GM12873 (cell line): ENCODE measurements around the gene CCM2.

Experiments used
- CTCF ChIP-seq: IDR thresholded peaks from 2 replicates; pipeline ENCODE4 v1.5.1; 2012; ENCODE audit warnings: low read depth, mild to moderate bottlenecking, moderate library complexity, low read length, control low read depth; ENCODE audit not compliant: insufficient read depth; ENCODE audit errors: missing control alignments

Gene CCM2

GRCh38 chr7:45101748-45102147 is 101.7 kb downstream of the CCM2 start:
- TF ChIP-seq CTCF = no peak

DNA sequence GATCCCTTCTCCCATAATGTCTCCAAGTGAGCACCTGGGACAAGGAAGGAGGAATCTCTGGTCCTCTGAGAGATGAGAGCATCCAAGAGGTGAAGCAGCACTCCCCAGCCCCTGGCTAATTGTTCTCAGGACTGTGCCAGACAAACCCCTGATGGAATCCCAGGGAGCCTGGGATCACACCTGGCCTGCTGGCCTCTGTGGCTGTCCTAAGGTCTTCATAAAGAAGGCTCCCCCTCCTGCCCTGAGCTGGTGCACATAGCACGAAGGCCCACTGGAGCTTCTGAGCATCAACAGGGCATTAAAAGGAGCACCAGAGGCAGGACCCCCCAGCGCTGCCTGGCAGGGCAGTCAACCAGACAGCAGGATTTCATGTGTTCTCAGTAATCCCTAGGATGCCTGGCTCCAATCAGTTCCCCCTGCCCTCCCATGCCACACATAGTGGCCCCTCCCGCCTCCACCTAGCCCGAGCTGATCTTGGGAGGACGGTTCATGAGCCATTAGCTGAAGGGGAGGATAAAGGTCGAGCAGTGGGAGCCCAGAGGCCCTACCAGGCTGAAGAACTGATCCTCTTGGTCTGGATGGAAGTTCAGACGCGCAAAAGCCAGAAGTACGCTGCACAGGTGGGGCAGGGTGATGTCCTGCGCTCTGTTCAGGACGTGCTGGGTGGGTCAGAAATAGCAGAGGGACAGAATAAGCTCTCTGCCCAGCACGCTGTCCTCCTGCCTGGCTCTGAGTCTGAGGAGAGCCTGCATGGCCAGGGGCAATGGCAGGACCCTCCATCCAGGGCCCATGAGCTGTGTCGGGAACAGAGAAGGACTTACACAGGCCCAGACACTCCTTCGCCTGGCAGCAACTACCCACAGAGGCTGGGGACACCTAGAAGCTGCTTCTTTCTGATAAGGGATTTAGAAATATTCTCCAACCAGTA is 103.0 kb downstream of the CCM2 start:
- no peak for TF ChIP-seq CTCF

- no peak for TF ChIP-seq CTCF
Observed at GRCh38 chr7:45103958-45104843, 104.2 kb downstream of the CCM2 start.

DNA sequence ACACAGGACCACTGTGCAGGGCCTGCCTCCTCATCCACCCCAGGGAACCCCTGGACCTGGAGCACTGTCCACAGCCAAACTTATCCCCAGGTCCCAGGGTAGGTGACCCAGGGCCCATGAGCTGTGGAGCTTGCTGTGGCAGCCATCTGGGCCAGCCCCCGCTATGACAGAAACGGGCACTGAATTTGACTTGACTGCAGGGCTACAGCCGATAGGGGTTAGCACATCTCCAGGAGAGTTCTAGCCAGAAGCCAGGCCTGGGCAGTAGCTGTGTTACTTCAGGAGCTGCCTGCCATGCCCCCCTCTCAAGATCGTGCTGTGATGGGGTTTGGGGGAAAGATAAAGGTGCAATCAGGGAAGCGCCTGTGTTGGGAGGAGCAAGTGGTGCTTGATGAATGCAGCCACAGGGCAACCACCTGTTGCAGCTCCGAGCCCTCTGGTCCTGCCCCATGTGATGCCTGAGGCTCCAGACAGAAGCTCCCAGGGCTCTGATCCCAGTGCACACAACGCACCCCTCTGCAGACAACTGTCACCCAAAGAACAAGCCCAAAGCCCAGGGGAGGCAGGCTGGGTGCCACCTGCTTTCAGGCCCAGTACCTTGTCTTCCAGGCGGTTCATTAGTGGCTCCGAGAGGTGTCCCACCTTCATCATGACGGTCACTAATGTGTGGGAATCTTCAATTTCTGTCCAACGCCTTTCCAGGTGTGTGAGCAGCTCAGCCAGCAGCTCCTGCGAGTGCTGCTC is 105.0 kb downstream of the CCM2 start:
- no peak for TF ChIP-seq CTCF

DNA sequence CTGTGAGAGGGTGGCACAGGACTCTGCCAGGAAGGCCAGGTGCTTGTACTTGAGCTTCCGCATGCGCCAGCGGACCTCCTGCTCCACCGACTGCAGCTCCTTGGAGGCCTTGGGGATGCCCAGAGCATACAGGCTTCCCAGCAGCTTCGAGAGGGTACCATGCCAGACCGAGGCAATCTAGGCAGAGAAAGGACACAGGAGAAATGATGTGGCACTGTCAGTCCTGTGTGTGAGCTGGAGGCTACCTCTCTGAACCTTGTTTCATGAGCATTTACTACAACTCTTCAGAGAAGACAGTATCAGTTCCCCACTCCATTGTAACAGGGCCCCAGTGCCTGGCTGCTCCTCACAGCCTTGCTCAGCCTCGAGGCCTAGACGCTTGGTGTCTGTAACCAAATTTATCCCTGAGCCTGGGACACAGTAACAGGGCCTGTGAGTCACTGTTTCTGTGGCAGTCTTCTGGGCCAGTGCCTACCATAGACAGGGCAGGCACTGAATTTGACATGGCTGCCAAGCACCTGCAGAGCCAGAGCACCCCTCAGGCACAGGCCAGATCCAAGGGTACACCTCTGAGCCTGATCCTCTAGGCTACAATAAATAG is 105.7 kb downstream of the CCM2 start:
- TF ChIP-seq CTCF = no peak

DNA sequence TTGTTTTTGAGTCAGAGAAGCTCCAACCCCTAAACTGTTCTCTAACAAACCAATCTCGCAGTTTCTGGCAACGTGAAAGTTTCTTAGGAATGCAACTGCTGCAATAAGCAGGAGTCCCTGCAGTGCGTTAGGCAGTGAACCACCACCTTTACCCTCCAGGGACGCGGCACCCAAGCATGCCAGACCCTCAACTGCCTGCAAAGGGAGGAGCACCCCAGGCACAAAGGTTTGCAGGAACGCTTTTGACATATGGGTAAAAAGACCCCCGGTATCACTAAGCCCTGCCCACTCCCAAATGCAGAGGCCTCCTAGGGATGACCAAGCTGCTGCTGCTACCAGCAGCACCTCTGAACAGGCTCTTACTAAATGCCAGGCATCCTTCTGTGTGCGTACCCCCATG is 106.8 kb downstream of the CCM2 start:
- TF ChIP-seq CTCF = no peak
